GM20431 (cell line): Measurements from ENCODE around the gene CCT4.
"Not testable (repeated sequence)": the region's sequence is repeated elsewhere in the genome, so short reads cannot be mapped to it uniquely, and the experiment has no call there.

ENCODE experiments used
- in situ Hi-C: fragments of 300-500 bp; cut with MseI, MboI; formaldehyde crosslinking; loops from one replicate; pipeline ENCODE4 v1.15.0; 2020; ENCODE audit warnings: low sequenced_read_pairs; ENCODE audit not compliant: unreplicated experiment

Gene CCT4

GRCh38 chr2:61885896-61886603, 2.4 kb downstream of the CCT4 start:
- in situ Hi-C loops: no loop called here

GRCh38 chr2:61882850-61883249, 5.6 kb downstream of the CCT4 start:
- in situ Hi-C loops: no loop called here

DNA sequence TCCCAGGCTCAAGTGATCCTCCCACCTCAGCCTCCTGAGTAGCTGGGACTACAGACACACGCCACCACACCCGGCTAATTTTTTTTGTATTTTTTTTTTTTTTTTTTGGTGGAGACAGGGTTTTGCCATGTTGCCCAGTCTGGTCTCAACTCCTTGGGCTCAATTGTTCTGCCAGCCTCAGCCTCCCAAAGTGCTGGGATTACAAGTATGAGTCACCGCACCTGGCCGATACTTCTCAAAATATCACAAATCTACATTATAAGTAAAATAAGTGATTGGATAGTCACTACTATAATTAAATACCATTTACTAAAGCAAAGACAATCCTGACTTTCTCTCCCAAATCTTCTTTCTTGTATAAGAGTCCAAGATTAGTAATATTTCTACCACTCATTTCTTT, 9.1 kb downstream of the CCT4 start:
- in situ Hi-C loops: not testable (repeated sequence)

DNA sequence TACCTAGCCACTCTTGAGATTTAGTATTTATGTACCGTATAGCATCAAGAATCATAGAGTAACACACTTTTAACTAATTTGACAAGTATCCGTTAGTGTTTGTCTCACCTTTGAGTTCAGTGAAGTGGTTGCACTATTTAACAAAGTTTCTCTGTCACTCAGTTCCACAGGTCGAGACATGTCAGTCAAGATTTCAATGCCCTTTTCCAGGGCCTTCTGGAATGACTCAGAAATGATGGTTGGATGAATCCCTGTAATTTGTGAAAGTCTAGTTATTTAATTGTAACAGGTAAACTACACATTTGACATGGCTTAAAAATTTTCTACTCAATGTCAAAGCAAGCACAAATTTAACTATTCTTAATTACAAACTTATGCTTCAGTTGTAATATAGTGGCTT, 9.7 kb downstream of the CCT4 start:
- in situ Hi-C loops: no loop called here

DNA sequence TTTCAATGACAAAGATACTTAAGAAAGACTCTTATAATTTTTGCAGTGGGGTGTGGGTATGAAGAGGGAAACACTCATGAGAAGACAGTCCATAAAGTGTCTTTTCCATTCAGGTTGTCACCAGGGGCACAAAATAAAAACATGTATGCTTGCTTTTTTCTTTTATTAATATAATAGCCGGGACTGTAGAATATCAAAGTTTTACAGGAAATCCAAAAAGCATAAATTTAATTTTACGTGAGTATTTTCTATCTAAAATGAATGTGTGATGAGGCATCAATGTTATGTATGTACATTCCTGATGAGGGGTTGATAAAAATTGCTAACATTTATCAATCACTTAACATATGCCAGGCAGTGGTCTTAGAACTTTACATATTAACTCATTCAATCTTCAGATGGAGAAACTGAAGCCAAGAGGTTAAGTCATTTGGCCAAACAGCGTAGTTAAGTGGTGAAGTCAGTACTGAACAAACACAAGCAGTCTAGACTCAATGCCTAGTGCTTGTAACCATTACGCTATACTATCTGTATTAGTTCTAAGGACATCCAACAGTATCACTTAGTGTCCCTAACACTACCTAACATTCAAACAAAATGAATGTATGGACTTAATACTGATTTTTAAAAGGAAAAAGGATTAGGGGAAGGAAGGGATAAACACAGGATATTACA, 10.7 kb downstream of the CCT4 start:
- in situ Hi-C loops: no loop called here

DNA sequence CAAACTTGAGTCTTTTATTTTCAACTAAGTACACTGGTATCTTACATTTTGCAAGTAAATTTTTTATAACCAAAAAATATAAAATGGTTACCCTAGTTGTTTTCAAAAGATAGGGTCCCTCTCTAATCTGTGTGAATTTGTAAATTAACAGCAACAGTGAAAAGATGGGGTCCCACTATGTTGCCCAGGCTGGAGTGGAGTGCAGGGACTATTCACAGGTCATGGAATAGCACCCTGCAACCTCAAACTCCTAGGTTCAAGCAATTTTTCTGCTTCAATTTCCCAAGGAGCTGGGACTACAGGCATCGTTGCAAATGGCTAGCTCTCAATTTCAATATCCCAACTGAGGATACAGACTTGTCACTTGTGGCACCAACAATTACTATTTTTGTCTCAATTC, 12.1 kb downstream of the CCT4 start:
- in situ Hi-C loops: no loop called here

DNA sequence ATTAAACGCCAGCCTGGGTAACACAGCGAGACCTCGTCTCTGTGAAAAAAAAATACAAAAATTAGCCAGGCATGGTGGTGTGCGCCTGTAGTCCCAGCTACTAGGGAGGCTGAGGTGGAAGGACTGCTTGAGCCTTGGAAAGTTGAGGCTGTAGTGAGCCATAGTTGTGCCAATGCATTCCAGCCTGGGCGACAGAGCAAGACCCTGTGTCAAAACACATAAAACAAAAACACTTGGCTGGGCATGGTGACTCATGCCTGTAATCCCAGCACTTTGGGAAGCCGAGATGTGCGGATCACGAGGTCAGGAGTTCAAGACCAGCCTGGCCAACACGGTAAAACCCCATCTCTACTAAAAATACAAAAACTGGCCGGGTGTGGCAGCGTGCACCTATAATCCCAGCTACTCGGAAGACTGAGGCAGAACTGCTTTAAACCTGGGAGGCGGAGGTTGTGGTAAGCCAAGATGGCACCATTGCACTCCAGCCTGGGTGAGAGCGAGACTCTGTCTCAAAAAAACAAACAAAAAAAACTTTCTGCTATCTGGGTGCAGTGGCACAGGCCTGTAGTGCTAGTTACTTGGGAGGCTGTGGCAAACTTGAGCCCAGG, 21.9 kb downstream of the CCT4 start:
- in situ Hi-C loops: not testable (repeated sequence)

DNA sequence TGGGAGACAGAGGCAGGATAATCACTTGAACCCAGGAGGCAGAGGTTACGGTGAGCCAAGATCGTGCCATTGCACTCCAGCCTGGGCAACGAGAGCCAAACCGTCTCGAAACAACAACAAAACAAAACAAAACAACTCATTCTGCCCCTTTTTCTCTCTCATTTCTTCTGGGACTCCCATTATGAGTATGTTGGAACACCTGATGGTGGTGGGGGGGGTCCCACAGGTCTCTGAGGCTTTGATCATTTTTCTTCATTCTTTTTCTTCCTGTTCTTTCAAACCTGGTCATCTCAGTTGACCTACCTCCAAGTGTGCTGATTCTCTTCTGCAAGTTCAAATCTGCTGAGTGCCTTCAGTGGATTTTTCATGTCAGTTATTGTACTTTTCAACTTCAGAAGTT, 26.4 kb downstream of the CCT4 start:
- in situ Hi-C loops: no loop called here

DNA sequence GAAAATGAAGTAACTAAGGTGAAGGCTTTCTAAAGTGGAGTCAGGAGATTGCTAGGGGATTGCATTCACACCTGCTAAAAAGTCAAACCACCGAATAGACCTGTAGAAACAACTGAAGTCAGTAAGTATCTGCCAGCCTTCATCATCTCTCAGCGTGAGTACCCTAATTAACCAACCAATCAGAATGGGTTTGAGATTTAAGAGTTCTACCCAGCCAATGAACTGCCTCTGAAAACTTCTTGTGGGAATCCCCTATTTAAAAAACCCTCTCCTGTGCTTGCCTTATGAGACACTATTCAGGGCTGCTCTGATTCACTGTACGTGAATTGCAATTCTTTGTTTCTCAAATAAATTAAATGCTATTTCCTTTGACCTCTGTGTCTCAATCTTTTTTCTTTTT, 31.2 kb downstream of the CCT4 start:
- in situ Hi-C loops: no loop called here

- in situ Hi-C loops: no loop called here
Measured at GRCh38 chr2:61855318-61855613, 33.2 kb downstream of the CCT4 start.

DNA sequence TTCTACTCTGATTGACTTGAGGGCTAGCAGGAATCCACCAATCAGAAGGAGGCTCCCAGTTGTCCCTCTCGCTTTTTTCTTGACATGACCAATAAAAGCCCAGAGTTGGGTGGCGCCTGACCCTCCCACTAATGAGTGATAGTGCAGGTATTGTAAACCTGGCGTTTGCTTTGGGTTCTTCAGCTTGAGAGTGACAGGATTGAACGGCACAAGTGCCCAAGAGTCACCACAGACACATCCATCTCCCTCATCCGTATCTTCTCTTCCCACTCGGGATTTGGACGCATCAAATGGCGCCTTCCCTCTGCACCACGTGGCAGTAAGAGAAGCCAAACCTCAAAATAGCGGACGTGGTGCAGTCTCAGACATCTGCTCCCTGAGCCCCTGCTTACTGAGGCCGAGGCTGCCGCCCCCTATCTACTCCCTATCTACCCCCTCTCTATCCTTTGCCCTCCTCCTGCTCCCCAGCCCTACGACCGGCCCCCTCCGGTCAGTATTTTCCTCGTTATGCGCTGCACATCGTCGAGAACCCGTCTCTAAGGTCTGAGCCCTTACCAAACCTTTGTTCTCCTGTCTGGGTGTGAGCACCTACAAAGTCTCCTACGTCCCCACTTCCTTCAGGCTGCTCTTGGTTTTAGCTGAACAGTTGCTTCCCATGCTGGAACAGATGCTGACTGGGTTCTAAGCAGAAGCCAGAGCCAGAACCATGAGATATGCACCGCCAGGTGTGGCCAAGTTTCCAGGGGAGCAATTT, 33.7 kb downstream of the CCT4 start:
- in situ Hi-C loops: no loop called here

GRCh38 chr2:61853847-61854563, 34.5 kb downstream of the CCT4 start, which contains the start of gene FAM161A:
Gene FAM161A (minus strand): TSS chr2:61854060. CDS start chr2:61854041, 19 bp downstream.
- in situ Hi-C loops: no loop called here

GRCh38 chr2:61853086-61853846, 35.2 kb downstream of the CCT4 start:
- in situ Hi-C loops: no loop called here

DNA sequence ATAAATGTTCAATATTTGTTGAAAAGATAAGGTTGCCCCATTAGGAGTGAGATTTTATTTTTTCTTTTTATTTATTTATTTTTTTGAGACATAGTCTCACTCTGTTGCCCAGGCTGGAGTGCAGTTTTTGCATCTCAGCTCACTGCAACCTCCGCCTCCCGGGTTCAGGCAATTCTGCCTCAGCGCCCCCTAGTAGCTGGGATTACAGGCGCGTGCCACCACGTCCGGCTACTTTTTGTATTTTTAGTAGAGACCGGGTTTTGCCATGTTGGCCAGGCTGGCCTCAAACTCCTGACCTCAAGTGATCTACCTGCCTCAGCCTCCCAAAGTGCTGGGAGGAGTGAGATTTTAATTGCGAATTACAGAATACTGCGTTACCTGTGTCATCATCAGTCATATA, 37.2 kb downstream of the CCT4 start:
- in situ Hi-C loops: not testable (repeated sequence)

GRCh38 chr2:61845320-61845719, 43.1 kb downstream of the CCT4 start:
- in situ Hi-C loops: no loop called here

DNA sequence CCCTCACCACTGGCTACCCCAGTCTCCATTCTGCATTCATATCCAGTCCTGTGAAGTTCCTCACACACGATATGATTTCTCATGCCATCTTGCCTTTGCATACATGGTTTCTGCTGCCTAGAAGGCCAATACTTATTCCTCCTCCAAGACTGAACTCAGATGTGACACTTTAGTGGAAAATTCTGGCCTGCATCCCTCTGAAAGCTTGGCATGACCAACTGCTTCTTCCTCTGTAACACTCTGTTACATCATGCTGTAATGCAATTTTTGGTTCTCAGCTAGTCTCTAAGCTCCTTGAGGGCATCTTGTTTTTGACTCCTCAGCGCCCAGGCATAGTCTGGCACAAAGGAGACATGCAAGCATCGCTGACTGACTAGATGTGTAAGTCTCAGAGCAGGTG, 47.2 kb downstream of the CCT4 start:
- in situ Hi-C loops: no loop called here

GRCh38 chr2:61834893-61835292, 53.6 kb downstream of the CCT4 start:
- in situ Hi-C loops: no loop called here

GRCh38 chr2:61833971-61834370, 54.5 kb downstream of the CCT4 start:
- in situ Hi-C loops: no loop called here

GRCh38 chr2:61832183-61832841, 56.1 kb downstream of the CCT4 start:
- in situ Hi-C loops: no loop called here
